HG02571 (cell line): ENCODE measurements around the gene ATP6V0A1.
"Not testable (repeated sequence)": the region's sequence is repeated elsewhere in the genome, so short reads cannot be mapped to it uniquely, and the experiment has no call there.

Experiments used
- ATAC-seq: cut with Tn5 transposase; IDR thresholded peaks from one replicate; pipeline ENCODE4 v1.9.1; 2021; ENCODE audit warnings: mild to moderate bottlenecking, moderate library complexity; ENCODE audit not compliant: unreplicated experiment

Gene ATP6V0A1

GRCh38 chr17:42555961-42556617 lies 97.4 kb downstream of the ATP6V0A1 start:
- ATAC-seq: not testable (repeated sequence)

DNA sequence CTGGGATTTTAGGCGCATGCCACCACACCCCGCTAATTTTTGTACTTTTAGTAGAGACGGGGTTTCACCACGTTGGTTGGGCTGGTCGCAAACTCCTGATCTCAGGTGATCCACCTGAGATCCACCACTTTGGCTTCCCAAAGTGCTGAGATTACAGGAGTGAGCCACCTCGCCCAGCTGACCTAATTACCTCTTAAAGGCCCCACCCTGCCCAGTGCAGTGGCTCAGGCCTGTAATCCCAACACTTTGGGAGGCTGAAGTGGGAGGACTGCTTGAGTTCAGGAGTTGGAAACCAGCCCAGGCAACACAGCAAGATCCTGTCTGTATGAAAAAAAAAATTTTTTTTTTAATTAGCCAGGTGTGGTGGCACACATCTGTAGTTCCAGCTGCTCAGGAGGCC lies 100.4 kb downstream of the ATP6V0A1 start:
- no peak for ATAC-seq

- ATAC-seq: no peak
Observed at GRCh38 chr17:42560246-42560645, 101.6 kb downstream of the ATP6V0A1 start.

GRCh38 chr17:42561897-42562387 lies 103.3 kb downstream of the ATP6V0A1 start, which contains the start of gene COASY:
COASY (plus strand) TSS chr17:42562148; CDS start chr17:42562623, 475 bp downstream.
- no peak for ATAC-seq

GRCh38 chr17:42562388-42563142 lies 103.9 kb downstream of the ATP6V0A1 start:
- ATAC-seq: no peak

GRCh38 chr17:42563143-42563509 lies 104.4 kb downstream of the ATP6V0A1 start:
- ATAC-seq: no peak

DNA sequence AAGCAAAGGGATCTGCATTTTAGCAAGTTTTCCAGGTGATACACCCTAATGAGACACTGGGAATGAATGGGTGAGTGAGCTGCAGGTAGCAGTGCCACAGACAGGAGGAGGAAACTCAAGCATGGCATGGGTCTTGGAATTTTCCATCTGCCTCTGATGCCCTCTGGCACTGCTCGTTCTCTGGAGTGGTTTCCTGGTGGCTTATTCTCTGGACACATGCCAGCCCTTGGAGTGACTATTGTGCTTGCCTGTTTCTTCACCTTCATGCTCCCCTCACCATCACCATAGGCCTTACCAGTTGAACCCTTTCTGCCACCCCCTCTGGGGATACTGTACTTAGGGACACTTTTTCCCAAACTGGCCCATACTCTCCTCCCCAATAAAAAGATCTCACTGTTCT lies 104.9 kb downstream of the ATP6V0A1 start:
- ATAC-seq: no peak

DNA sequence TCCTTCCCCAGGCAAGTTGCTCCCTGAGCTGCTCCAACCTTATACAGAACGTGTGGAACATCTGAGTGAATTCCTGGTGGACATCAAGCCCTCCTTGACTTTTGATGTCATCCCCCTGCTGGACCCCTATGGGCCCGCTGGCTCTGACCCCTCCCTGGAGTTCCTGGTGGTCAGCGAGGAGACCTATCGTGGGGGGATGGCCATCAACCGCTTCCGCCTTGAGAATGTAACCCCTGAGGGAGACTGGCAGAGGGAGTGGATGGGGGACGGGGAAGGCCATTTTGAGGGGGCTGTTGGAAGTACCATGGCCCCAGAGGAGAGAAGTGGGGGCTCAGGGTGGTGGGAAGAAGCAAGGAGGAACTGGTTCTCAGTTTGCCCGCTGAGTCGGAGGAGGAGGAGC lies 105.3 kb downstream of the ATP6V0A1 start:
- no peak for ATAC-seq

DNA sequence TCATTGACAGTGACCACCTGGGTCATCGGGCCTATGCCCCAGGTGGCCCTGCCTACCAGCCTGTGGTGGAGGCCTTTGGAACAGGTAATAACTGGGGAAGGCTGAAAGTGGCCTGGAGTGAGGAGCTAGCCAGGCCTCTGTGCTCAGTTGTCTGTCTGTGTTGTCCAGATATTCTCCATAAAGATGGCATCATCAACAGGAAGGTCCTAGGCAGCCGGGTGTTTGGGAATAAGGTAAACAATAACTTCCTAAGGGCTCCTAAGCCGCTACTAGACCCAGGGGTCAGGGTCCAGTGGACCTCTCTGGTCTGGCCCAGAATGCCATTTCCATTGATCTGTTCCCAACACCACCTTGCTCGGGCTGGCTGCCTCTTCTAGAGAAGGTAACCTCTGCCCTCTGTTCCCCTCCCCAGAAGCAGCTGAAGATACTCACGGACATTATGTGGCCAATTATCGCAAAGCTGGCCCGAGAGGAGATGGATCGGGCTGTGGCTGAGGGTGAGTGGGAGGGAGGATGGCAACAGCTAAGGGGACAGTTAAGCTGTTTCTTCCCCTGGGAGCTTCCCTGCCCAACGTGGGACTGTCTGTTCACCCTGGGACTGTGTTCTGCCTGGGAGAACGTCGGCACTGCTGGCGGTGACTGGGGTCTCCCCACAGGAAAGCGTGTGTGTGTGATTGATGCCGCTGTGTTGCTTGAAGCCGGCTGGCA lies 106.3 kb downstream of the ATP6V0A1 start:
- ATAC-seq: no peak

- ATAC-seq: no peak
Observed at GRCh38 chr17:42565523-42566214, 107.0 kb downstream of the ATP6V0A1 start.

- ATAC-seq: no peak
Observed at GRCh38 chr17:42566215-42566882, 107.7 kb downstream of the ATP6V0A1 start.

- peak; percentile 48 for ATAC-seq
Observed at GRCh38 chr17:42566883-42567573, 108.3 kb downstream of the ATP6V0A1 start, which contains the start of gene MLX. MLX (plus strand) TSS chr17:42567100; CDS start chr17:42567125, 25 bp downstream.

GRCh38 chr17:42568341-42569111 lies 109.8 kb downstream of the ATP6V0A1 start:
- ATAC-seq: no peak

- ATAC-seq: no peak
Observed at GRCh38 chr17:42571435-42572225, 113.0 kb downstream of the ATP6V0A1 start.
